ENCODE data around the gene LGI2. TPM values are rescaled to one million over a fixed set of nuclear protein-coding genes. Genes with fewer than 3 reads are reported as not detected.

LGI2 gene
- total and polyA plus RNA-seq, 2 of the 8 experiments (the other 6 are each of a cell fraction or from before 2014, with no cell fraction given) = 2.3 to 4.0 TPM

DNA sequence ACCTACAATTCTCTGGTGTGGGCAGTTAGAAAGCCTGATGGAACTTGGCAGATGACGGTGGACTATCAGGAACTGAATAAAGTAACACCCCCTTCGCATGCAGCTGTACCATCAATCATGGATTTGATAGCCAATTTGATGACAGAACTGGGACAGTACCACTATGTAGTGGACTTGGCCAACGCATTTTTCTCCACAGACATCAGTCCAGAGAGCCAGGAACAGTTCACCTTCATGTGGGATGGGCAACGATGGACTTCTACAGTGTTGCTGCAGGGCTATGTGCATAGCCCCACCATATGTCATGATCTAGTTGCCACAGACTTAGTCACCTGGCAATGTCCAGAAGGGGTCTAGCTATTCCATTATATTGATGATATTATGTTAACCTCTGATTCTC, 63.4 kb downstream of the LGI2 start:
- WGBS, 2 experiments (ENCODE audit: extremely low coverage in 1 of 2, insufficient coverage in 1 of 2, insufficient read length in 1 of 2, insufficient replicate concordance in 2 of 2, low coverage in 1 of 2, low lambda C conversion rate in 2 of 2, missing lambda C conversion rate in 1 of 2) = 88% methylated on average over 4 of the region's 4 CpGs; no CpG with 5 or more reads in 1 of the 2 experiments
- H3K9me3 ChIP-seq (ENCODE audit: insufficient read depth in 2 of 2, low read depth in 1 of 2, low read length in 1 of 2) = peaks cover 17 to 20% of the 10 kb centered on the region in 2 experiments

More for the DNA sequence above, 63.4 kb downstream of the LGI2 start:
- no peaks in the 10 kb centered on the region for H3K27me3 ChIP-seq (replicated peaks in 1 of 4; ENCODE audit: control insufficient read depth in 3 of 4, extremely low read depth in 1 of 4, insufficient read depth in 3 of 4, low read length in 3 of 4)
- no peak overlapping the region for H3K18ac ChIP-seq (ENCODE audit: extremely low read depth, low read length)
- POLR2A ChIA-PET (ENCODE audit: partially characterized antibody) = no interaction called here
- no peak overlapping the region for H3K23ac ChIP-seq (ENCODE audit: insufficient read length)
- no peak overlapping the region for H2BK5ac ChIP-seq (ENCODE audit: low read depth, low read length)
- no peak overlapping the region for H2BK20ac ChIP-seq (ENCODE audit: low read length)
- no peak overlapping the region for H4K5ac ChIP-seq (ENCODE audit: insufficient read length, low read depth, low read length)
- no peak overlapping the region for H2BK12ac ChIP-seq (ENCODE audit: low read depth, low read length)
- no peak overlapping the region for H4K91ac ChIP-seq (replicated peaks; ENCODE audit: insufficient read length, low read length)
- no peak overlapping the region for H2AFZ ChIP-seq (ENCODE audit: low read length)
- no peaks in the 10 kb centered on the region for H3K79me2 ChIP-seq (ENCODE audit: control insufficient read depth in 1 of 2, insufficient read depth in 2 of 2, low read length in 2 of 2)
- H2BK120ac ChIP-seq (replicated peaks; ENCODE audit: low read depth, low read length) = no peak overlapping the region
- no peaks in the 10 kb centered on the region for H4K20me1 ChIP-seq (replicated peaks in 1 of 2; ENCODE audit: control insufficient read depth in 1 of 2, insufficient read depth in 2 of 2, low read length in 2 of 2)
- H3K36me3 ChIP-seq (ENCODE audit: control insufficient read depth in 2 of 4, insufficient read depth in 4 of 4, low read length in 3 of 4) = 0 out of 8 replicates have a peak, but pooled peaks cover 0 to 2% (median 0%) of the 10 kb centered on the region in 4 experiments
- H3K4me2 ChIP-seq (ENCODE audit: insufficient read depth in 1 of 2, low read depth in 2 of 2, low read length in 2 of 2) = no peak overlapping the region
- H2BK15ac ChIP-seq (ENCODE audit: low read length) = no peak overlapping the region
- no peak overlapping the region for H3K27ac ChIP-seq (ENCODE audit: low read depth, low read length)
- H3K79me1 ChIP-seq (ENCODE audit: low read depth, low read length) = no peaks in the 10 kb centered on the region; the same call in 1 of the 2 replicates
- no peak overlapping the region for H3K9ac ChIP-seq (replicated peaks in 1 of 4; ENCODE audit: extremely low read depth in 1 of 4, low read depth in 3 of 4, low read length in 3 of 4)
- H3K4me3 ChIP-seq (ENCODE audit: extremely low read depth in 1 of 4, insufficient read depth in 2 of 4, low read depth in 3 of 4, low read length in 4 of 4) = no peak overlapping the region
- no peak overlapping the region for H3K4ac ChIP-seq (replicated peaks; ENCODE audit: insufficient read length, low read depth, low read length)
- FAIRE-seq (no peak), DNase-seq (ENCODE audit: low read depth in 1 of 2, low spot score in 2 of 2) (no peak)
- TF ChIP-seq CEBPB (IDR thresholded peaks at IDR 0.05; ENCODE audit: low read depth, low read length) = no peak
- TF ChIP-seq BRCA1 (IDR thresholded peaks at IDR 0.05; ENCODE audit: low read depth, low read length) = no peak
- TF ChIP-seq HDAC2 (IDR thresholded peaks at IDR 0.05; ENCODE audit: borderline replicate concordance in 1 of 2, low read depth in 2 of 2, low read length in 2 of 2) = no peak
- TF ChIP-seq GTF2F1 (IDR thresholded peaks at IDR 0.05; ENCODE audit: borderline replicate concordance, low read depth, low read length) = no peak
- no peak overlapping the region for H3K56ac ChIP-seq (replicated peaks; ENCODE audit: insufficient read length, low read depth, low read length)
- no peaks in the 10 kb centered on the region for H3K23me2 ChIP-seq (ENCODE audit: low read depth, low read length)
- H3K14ac ChIP-seq (ENCODE audit: insufficient read length) = no peak overlapping the region
- CTCF ChIA-PET (ENCODE audit: partially characterized antibody) = interaction anchor here (2.7 kb wide), 1 partner anchor 13 kb away, joined by 14 read pairs; no protein-coding TSS in a partner anchor
- H3K4me1 ChIP-seq (replicated peaks in 1 of 4; ENCODE audit: control insufficient read depth in 3 of 4, insufficient read depth in 4 of 4, low read length in 3 of 4) = peaks cover 0 to 2% (median 0%) of the 10 kb centered on the region in 4 experiments; a peak in 1 of 7 replicates
- no peak overlapping the region for H2AK5ac ChIP-seq (ENCODE audit: low read depth, low read length)
- H4K8ac ChIP-seq (ENCODE audit: extremely low read depth, insufficient read depth, low read length) = no peak overlapping the region

All from H1 (cell line).